ENCODE results near the gene C1QTNF4. TPM values are rescaled to one million over a fixed set of nuclear protein-coding genes. Genes with fewer than 3 reads are reported as not detected.

C1QTNF4 gene
- total RNA-seq, 1 experiment from 2014 or later: 5.7 TPM

- H3K4me2 ChIP-seq (ENCODE audit: insufficient read depth, insufficient read length, low read length): no peak overlapping the region
- no peaks in the 10 kb centered on the region for H3K23me2 ChIP-seq (ENCODE audit: insufficient read length, low read depth, low read length, poor library complexity, severe bottlenecking)
- no peak overlapping the region for H3K18ac ChIP-seq (ENCODE audit: insufficient read length, low read depth, low read length)
- Mint-ChIP-seq H3K4me3 (no peak overlapping the region), H3K9me3 (no peaks in the 10 kb centered on the region), H3K27me3 (ENCODE audit: low read depth) (no peaks in the 10 kb centered on the region), H3K27ac (no peak overlapping the region), H3K36me3 (ENCODE audit: insufficient read depth in 1 of 3, low read depth in 3 of 3) (peaks cover 8 to 53% (median 16%) of the 10 kb centered on the region in 3 experiments; a peak in 6 of 7 replicates), H3K4me1 (no peaks in the 10 kb centered on the region)
- no peak overlapping the region for H2BK15ac ChIP-seq (ENCODE audit: low read depth, low read length)
- H4K8ac ChIP-seq (replicated peaks; ENCODE audit: insufficient read length, low read depth, low read length): no peak overlapping the region
- no peak overlapping the region for H3T11ph ChIP-seq (ENCODE audit: low read length)
- H2BK12ac ChIP-seq (ENCODE audit: insufficient read length, low read depth, low read length): no peak overlapping the region
- no peaks in the 10 kb centered on the region for H3K27me3 ChIP-seq (ENCODE audit: insufficient read depth, low read length)
- H3K9ac ChIP-seq (ENCODE audit: extremely low read depth, insufficient read length, low read length): no peak overlapping the region
- H2BK120ac ChIP-seq (ENCODE audit: low read depth, low read length, poor library complexity, severe bottlenecking): no peak overlapping the region
- H4K91ac ChIP-seq (ENCODE audit: insufficient read length, low read depth, low read length): no peak overlapping the region
- no peak overlapping the region for H3K27ac ChIP-seq (ENCODE audit: insufficient read length, low read depth, low read length)
- H3K4me1 ChIP-seq (ENCODE audit: insufficient read depth, low read length): no peaks in the 10 kb centered on the region
- H3K4ac ChIP-seq (ENCODE audit: low read depth, low read length): no peak overlapping the region
- H3K14ac ChIP-seq (ENCODE audit: insufficient read depth, low read length): no peak overlapping the region
- no peak overlapping the region for H2AFZ ChIP-seq (ENCODE audit: low read length)
- H2BK20ac ChIP-seq (ENCODE audit: low read depth, low read length, poor library complexity, severe bottlenecking): no peak overlapping the region
- TF ChIP-seq, protein P1, sequence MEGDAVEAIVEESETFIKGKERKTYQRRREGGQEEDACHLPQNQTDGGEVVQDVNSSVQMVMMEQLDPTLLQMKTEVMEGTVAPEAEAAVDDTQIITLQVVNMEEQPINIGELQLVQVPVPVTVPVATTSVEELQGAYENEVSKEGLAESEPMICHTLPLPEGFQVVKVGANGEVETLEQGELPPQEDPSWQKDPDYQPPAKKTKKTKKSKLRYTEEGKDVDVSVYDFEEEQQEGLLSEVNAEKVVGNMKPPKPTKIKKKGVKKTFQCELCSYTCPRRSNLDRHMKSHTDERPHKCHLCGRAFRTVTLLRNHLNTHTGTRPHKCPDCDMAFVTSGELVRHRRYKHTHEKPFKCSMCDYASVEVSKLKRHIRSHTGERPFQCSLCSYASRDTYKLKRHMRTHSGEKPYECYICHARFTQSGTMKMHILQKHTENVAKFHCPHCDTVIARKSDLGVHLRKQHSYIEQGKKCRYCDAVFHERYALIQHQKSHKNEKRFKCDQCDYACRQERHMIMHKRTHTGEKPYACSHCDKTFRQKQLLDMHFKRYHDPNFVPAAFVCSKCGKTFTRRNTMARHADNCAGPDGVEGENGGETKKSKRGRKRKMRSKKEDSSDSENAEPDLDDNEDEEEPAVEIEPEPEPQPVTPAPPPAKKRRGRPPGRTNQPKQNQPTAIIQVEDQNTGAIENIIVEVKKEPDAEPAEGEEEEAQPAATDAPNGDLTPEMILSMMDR (conservative IDR thresholded peaks at IDR 0.05): no peak
- no CpG with 5 or more reads among the region's 3 CpGs for WGBS (ENCODE audit: extremely low coverage, insufficient read length, low lambda C conversion rate)
- H4K5ac ChIP-seq (ENCODE audit: insufficient read length, low read depth, low read length): no peak overlapping the region
- no peak for DNase-seq
- no peaks in the 10 kb centered on the region for H3K9me3 ChIP-seq (ENCODE audit: control insufficient read depth, low read depth, low read length)
- H3K23ac ChIP-seq (ENCODE audit: insufficient read length, low read depth, low read length): no peak overlapping the region
- H3K79me1 ChIP-seq (ENCODE audit: insufficient read depth, low read depth, low read length, poor library complexity, severe bottlenecking): no peaks in the 10 kb centered on the region
- no peak overlapping the region for H3K56ac ChIP-seq (ENCODE audit: insufficient read length, low read depth, low read length)
- no peaks in the 10 kb centered on the region for H4K20me1 ChIP-seq (ENCODE audit: control insufficient read depth, insufficient read depth, insufficient read length)
- H3K79me2 ChIP-seq (ENCODE audit: insufficient read depth, low read length): no peaks in the 10 kb centered on the region
- H2AK5ac ChIP-seq (ENCODE audit: insufficient read length, low read length): no peak overlapping the region
- no peak overlapping the region for H2BK5ac ChIP-seq (ENCODE audit: insufficient read length, low read length)
Measured at GRCh38 chr11:47617417-47617809, 23.2 kb upstream of the C1QTNF4 start.

All from H9 (cell line).